Adrenal gland (tissue), 5 donors: ENCODE results near the gene USP7.

Experiments used
- CTCF ChIP-seq, 6 experiments: fragments of 450-650 bp in 4 of 6; fragments of 200-600 bp in 2 of 6; sonication (generic) in 1 of 6; IDR thresholded peaks; 1 replicate in 5 of 6; 2 replicates in 1 of 6; pipeline versions ENCODE4 v1.5.1 to v1.8.0; 2016 to 2021; ENCODE audit warnings: antibody characterized with exemption in 6 of 6, mild to moderate bottlenecking in 2 of 6, moderate library complexity in 1 of 6
- POLR2A ChIP-seq, 2 donors: fragments of 450-650 bp; IDR thresholded peaks; one replicate each; pipeline ENCODE4 v1.6.1; 2017; ENCODE audit warnings: antibody characterized with exemption in 2 of 2, mild to moderate bottlenecking in 2 of 2, moderate library complexity in 1 of 2
- donor health status: DM: no; HTN: no; CAD: no.

- TF ChIP-seq POLR2A (IDR thresholded peaks at IDR 0.05) = no peak
- TF ChIP-seq CTCF (IDR thresholded peaks at IDR 0.05) = no peak
Measured at GRCh38 chr16:9013508-9013864, 49.8 kb upstream of the USP7 start.
